Chondrocyte (in vitro differentiated cells): ENCODE results near the gene PLEKHA5. TPM values are rescaled to one million over a fixed set of nuclear protein-coding genes. Genes with fewer than 3 reads are reported as not detected.

ENCODE experiments used
- DNase-seq: peaks from one replicate; pipeline ENCODE4 v3.0.0; 2021; ENCODE audit warnings: mixed read lengths, low spot score
- H3K27ac Mint-ChIP-seq: one replicate; pipeline ENCODE4 v1.8.0; 2021; ENCODE audit warnings: mild to moderate bottlenecking, moderate library complexity, mixed read lengths; ENCODE audit not compliant: unreplicated experiment
- H3K27me3 Mint-ChIP-seq: 2 replicates; pipeline ENCODE4 v1.8.0; 2021; ENCODE audit warnings: low read depth, mixed read lengths
- H3K36me3 Mint-ChIP-seq: 2 replicates; pipeline ENCODE4 v1.8.0; 2021; ENCODE audit warnings: low read depth, mixed read lengths
- H3K4me1 Mint-ChIP-seq: 2 replicates; pipeline ENCODE4 v1.8.0; 2021; ENCODE audit warnings: low read depth, mild to moderate bottlenecking, mixed read lengths
- H3K4me3 Mint-ChIP-seq: one replicate; pipeline ENCODE4 v1.8.0; 2021; ENCODE audit warnings: mild to moderate bottlenecking, moderate library complexity, mixed read lengths; ENCODE audit not compliant: unreplicated experiment
- H3K9me3 Mint-ChIP-seq: 2 replicates; pipeline ENCODE4 v1.8.0; 2021; ENCODE audit warnings: low read depth, mixed read lengths
- total RNA-seq: library from RNA; stranded (reverse); gene quantifications from 3 replicates; pipeline ENCODE4 v1.2.1, GENCODE V29; 2021
- TF ChIP-seq, protein P1 (sequence below): fragments of 200-600 bp; sonication (generic); IDR thresholded peaks from 2 replicates; pipeline ENCODE4 v1.5.0; 2021; ENCODE audit warnings: antibody characterized with exemption, mild to moderate bottlenecking, moderate library complexity

Gene PLEKHA5
- total RNA-seq, 1 donor from 2014 or later, result 8.9 TPM

DNA sequence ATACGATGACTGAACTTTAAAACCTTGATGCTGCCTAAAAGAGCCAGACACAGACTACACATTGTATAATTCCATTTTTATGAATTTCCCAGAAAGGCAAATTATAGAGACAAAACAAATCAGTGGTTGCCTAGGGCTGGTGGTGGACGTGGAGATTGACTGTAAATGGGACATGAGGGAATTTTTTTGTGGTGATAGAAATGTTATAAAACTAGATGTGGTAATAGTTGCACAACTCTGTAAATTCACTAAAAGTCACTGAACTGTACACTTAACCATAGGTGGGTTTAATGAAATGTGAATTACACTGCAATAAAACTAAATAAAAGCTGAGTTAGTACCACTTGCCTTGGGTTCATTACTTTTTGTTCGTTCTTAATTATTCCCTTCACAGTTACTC, 72.1 kb downstream of the PLEKHA5 start:
- H3K36me3 Mint-ChIP-seq, result no peaks in the 10 kb centered on the region
- peaks cover 14% of the 10 kb centered on the region for H3K4me1 Mint-ChIP-seq
- DNase-seq, result no peak
- no peaks in the 10 kb centered on the region for H3K27me3 Mint-ChIP-seq
- TF ChIP-seq, protein P1, sequence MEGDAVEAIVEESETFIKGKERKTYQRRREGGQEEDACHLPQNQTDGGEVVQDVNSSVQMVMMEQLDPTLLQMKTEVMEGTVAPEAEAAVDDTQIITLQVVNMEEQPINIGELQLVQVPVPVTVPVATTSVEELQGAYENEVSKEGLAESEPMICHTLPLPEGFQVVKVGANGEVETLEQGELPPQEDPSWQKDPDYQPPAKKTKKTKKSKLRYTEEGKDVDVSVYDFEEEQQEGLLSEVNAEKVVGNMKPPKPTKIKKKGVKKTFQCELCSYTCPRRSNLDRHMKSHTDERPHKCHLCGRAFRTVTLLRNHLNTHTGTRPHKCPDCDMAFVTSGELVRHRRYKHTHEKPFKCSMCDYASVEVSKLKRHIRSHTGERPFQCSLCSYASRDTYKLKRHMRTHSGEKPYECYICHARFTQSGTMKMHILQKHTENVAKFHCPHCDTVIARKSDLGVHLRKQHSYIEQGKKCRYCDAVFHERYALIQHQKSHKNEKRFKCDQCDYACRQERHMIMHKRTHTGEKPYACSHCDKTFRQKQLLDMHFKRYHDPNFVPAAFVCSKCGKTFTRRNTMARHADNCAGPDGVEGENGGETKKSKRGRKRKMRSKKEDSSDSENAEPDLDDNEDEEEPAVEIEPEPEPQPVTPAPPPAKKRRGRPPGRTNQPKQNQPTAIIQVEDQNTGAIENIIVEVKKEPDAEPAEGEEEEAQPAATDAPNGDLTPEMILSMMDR, result no peak
- H3K27ac Mint-ChIP-seq, result no peak overlapping the region
- no peaks in the 10 kb centered on the region for H3K9me3 Mint-ChIP-seq
- H3K4me3 Mint-ChIP-seq, result no peak overlapping the region

DNA sequence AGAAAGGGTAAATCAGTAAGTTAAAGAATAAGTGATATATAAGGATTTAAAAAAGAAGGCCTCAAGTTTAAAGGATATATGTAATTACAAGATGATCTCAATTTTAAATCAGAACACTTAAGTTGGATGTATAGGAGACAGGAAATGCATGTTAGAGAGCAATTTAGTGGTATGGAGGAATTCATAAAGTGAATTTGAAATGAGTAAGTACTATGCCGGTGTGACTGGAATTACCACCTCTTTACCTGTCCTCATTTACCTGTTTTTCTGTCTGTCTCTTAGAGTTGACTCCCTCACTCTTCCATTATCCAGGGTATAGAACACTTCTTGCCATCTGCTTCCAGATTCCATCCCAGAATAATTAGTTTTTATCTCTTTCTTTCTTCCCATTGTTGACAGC, 73.5 kb downstream of the PLEKHA5 start:
- H3K4me3 Mint-ChIP-seq, result no peak overlapping the region
- no peaks in the 10 kb centered on the region for H3K9me3 Mint-ChIP-seq
- H3K27me3 Mint-ChIP-seq, result no peaks in the 10 kb centered on the region
- TF ChIP-seq, protein P1, result no peak
- H3K36me3 Mint-ChIP-seq, result no peaks in the 10 kb centered on the region
- H3K27ac Mint-ChIP-seq, result no peak overlapping the region
- H3K4me1 Mint-ChIP-seq, result peaks cover 14% of the 10 kb centered on the region
- no peak for DNase-seq

DNA sequence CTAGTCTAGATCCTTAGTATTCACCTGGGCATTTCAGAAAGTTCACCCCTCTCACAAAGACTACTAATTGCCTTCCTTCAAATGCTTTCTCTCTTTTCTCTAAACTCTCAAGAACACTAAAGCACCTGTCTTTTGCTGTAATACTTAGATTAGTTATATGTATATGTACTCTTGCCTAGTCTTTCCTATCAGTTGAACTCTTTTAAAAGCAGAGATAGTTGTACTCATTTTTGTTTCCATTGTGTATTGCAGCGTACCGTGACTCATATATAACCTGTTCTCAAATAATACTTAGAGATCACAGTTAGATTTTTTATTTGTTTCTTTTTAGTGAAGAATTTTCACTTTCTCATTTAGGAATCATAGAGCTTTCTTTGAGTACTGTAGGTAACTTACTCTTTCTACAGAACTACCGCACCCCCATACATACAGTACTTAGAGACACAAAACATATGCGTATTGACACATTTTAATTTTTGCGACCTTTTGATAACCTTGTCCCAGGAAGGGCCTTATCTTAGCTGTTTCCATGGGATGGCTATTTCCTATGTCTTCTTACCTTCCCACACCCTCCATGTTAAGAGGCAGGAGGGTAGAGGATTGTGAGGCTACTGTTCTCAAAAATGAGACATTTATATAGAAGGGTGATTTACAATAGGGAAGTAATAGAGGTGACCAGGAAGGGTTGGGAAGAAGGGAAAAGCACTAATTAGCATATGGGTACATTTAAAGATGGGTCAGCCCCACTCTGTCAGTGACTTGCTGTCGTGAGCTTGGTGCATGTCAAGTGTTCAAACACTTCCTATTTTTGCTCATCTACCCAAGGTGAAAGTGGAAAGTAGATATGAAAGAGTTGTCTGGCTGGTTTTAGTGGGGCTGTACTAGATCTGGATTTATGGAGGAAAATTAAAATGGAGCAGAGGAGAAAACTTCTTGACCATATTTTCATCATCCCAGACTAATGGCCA, 74.3 kb downstream of the PLEKHA5 start:
- no peak for DNase-seq
- Mint-ChIP-seq H3K9me3 (no peaks in the 10 kb centered on the region), H3K27ac (no peak overlapping the region), H3K36me3 (no peaks in the 10 kb centered on the region), H3K4me3 (no peak overlapping the region), H3K27me3 (no peaks in the 10 kb centered on the region), H3K4me1 (peaks cover 18% of the 10 kb centered on the region)
- TF ChIP-seq, protein P1, result no peak

DNA sequence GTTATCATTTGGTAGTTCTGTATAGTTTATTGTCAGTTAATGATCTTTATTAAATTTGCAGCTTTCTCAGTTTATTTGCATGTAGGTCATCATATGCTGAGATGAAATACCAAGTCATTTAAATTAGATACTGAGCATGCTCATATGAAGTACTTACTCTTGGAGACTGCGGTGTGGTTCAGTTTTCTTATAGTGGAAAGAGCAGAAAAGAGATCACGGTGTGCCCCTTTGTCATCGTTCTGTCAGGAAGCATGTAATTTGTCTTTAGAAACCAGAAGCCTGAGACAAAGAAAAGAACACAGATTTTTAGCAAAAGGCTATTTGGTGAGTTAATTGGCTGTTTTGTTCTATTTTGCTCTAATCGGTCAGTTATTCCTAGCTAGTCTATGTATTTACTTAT, 75.6 kb downstream of the PLEKHA5 start:
- no peak overlapping the region for H3K27ac Mint-ChIP-seq
- no peaks in the 10 kb centered on the region for H3K27me3 Mint-ChIP-seq
- H3K4me3 Mint-ChIP-seq, result no peak overlapping the region
- H3K9me3 Mint-ChIP-seq, result no peaks in the 10 kb centered on the region
- TF ChIP-seq, protein P1, result no peak
- no peak for DNase-seq
- peaks cover 2% of the 10 kb centered on the region for H3K36me3 Mint-ChIP-seq
- H3K4me1 Mint-ChIP-seq, result peaks cover 14% of the 10 kb centered on the region

DNA sequence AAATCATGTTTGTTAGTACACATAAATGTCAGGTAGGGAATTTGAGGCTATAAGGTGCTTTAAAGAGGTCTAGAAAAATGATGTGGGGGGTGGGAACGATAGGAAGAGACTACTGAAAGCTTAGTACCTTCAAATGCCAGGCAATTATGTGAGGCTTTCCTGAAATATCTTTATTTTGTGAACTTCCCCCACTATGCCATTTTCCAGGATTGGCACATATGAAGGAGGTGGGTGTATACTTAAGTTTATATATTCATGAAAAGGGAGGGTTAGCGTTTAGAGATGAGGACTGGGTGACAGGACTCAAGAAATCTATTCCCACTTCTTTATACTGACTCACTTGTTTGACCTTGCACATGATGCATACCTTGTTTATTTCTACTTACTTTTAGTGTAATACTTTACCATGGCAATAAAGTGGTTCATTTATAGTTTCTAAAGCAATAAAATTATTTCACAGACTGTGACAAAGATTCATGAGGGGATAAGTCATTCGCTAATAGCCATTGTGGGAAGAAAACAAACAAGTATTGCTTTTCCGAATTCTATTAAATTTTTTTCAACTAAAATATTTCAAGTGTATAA, 77.1 kb downstream of the PLEKHA5 start:
- TF ChIP-seq, protein P1, result no peak
- DNase-seq, result no peak
- Mint-ChIP-seq H3K27me3 (no peaks in the 10 kb centered on the region), H3K27ac (no peak overlapping the region), H3K9me3 (peaks cover 4% of the 10 kb centered on the region), H3K4me3 (no peak overlapping the region), H3K4me1 (peaks cover 11% of the 10 kb centered on the region), H3K36me3 (peaks cover 2% of the 10 kb centered on the region)
